A549 (cell line): ENCODE data around the gene UBP1. TPM values are rescaled to one million over a fixed set of nuclear protein-coding genes. Genes with fewer than 3 reads are reported as not detected.

Experiments used
- ATAC-seq, 2 experiments: fragments of 200-7000 bp in 1 of 2; fragments of >200 bp in 1 of 2; cut with Nextera tagmentation in 1 of 2; cut with Tn5 transposase in 1 of 2; 3 replicates each; pipeline versions ENCODE4 v1.8.0 to v1.9.1; 2018 to 2020; ENCODE audit warnings: mild to moderate bottlenecking in 1 of 2, moderate library complexity in 1 of 2
- CTCF ChIA-PET: fragments of 300-600 bp; sonication (Branson Sonifier 250); formaldehyde crosslinking; extraction: SDS; loops from one replicate; lab custom pipeline; 2021; ENCODE audit warnings: antibody characterized with exemption, inconsistent platforms; lab: Yijun Ruan, JAX
- POLR2A ChIA-PET: fragments of 350-600 bp; formaldehyde crosslinking; extraction: SDS; loops from one replicate; lab custom pipeline; 2021; ENCODE audit warnings: antibody characterized with exemption, inconsistent platforms; lab: Yijun Ruan, JAX
- DNase-seq, 2 experiments: peaks; one replicate each; pipeline versions ENCODE4 v3.0.0 to v3.0.0-alpha.2; 2011 to 2016; ENCODE audit warnings: low read depth in 1 of 2, low spot score in 1 of 2
- FAIRE-seq: peaks from 2 replicates; lab custom pipeline; 2011; peaks lifted over from hg19 to GRCh38; lab: Jason Lieb, UNC
- H3K27ac ChIP-seq, 2 experiments: fragments of >200 bp; sonication (Bioruptor Twin); formaldehyde crosslinking; 3 replicates each; pipeline ENCODE4 v1.5.1; 2016 to 2017
- H3K4me1 ChIP-seq: fragments of >200 bp; sonication (Bioruptor Twin); formaldehyde crosslinking; 3 replicates; pipeline ENCODE4 v1.6.1; 2016
- H3K4me2 ChIP-seq: fragments of >200 bp; sonication (Bioruptor Twin); formaldehyde crosslinking; 3 replicates; pipeline ENCODE4 v1.6.1; 2016
- H3K4me3 ChIP-seq: fragments of >200 bp; sonication (Bioruptor Twin); formaldehyde crosslinking; 3 replicates; pipeline ENCODE4 v1.5.1; 2016
- H3K9me3 ChIP-seq: fragments of >200 bp; sonication (Bioruptor Twin); formaldehyde crosslinking; 3 replicates; pipeline ENCODE4 v1.6.1; 2016
- CBX8 ChIP-seq: fragments of 200-600 bp; sonication (generic); IDR thresholded peaks from 2 replicates; pipeline ENCODE4 v1.6.1; 2016
- CTCF ChIP-seq: fragments of >200 bp; sonication (Bioruptor Twin); formaldehyde crosslinking; IDR thresholded peaks from 3 replicates; pipeline ENCODE4 v1.5.1; 2016
- EHMT2 ChIP-seq: fragments of 200-600 bp; sonication (generic); IDR thresholded peaks from 2 replicates; pipeline ENCODE4 v1.6.1; 2016; ENCODE audit warnings: antibody characterized with exemption, low read depth, mild to moderate bottlenecking, moderate library complexity
- EP300 ChIP-seq, 2 experiments: fragments of >200 bp; sonication (Bioruptor Twin); formaldehyde crosslinking; IDR thresholded peaks; 2 replicates in 1 of 2; 3 replicates in 1 of 2; pipeline ENCODE4 v1.6.1; 2016 to 2017
- FOSB ChIP-seq: fragments of 250-450 bp; sonication (Bioruptor Pico); IDR thresholded peaks from 2 replicates; pipeline ENCODE4 v1.5.0; 2020; ENCODE audit warnings: mild to moderate bottlenecking, moderate library complexity
- MAFK ChIP-seq: fragments of 450-650 bp; IDR thresholded peaks from 2 replicates; pipeline ENCODE4 v1.6.1; 2014; ENCODE audit not compliant: partially characterized antibody
- MYC ChIP-seq: IDR thresholded peaks from 2 replicates; pipeline ENCODE4 v1.6.1; 2012; ENCODE audit warnings: mild to moderate bottlenecking, inconsistent platforms, low read length, improper control_type of control experiment, borderline replicate concordance
- PBX3 ChIP-seq: IDR thresholded peaks from 2 replicates; pipeline ENCODE4 v1.6.1; 2012
- POLR2A ChIP-seq: IDR thresholded peaks from 2 replicates; pipeline ENCODE4 v1.6.1; 2012; ENCODE audit warnings: mild to moderate bottlenecking, low read length
- RAD21 ChIP-seq, 2 experiments: fragments of >200 bp in 1 of 2; sonication (Bioruptor Twin) in 1 of 2; formaldehyde crosslinking in 1 of 2; IDR thresholded peaks in 1 of 2; conservative IDR thresholded peaks in 1 of 2; 2 replicates in 1 of 2; 3 replicates in 1 of 2; pipeline ENCODE4 v1.6.1; 2012 to 2018; ENCODE audit warnings: inconsistent platforms in 1 of 2
- RFX5 ChIP-seq: fragments of 450-650 bp; IDR thresholded peaks from 2 replicates; pipeline ENCODE4 v1.7.1; 2014; ENCODE audit warnings: antibody characterized with exemption, mild to moderate bottlenecking, moderate library complexity
- TFCP2L1 ChIP-seq: fragments of 250-450 bp; sonication (Bioruptor Pico); IDR thresholded peaks from 2 replicates; pipeline ENCODE4 v1.5.0; 2021; ENCODE audit warnings: mild to moderate bottlenecking
- TP53 ChIP-seq: fragments of 250-450 bp; sonication (Bioruptor Pico); IDR thresholded peaks from 2 replicates; pipeline ENCODE4 v1.5.0; 2021; ENCODE audit warnings: mild to moderate bottlenecking, moderate library complexity
- ZFP36 ChIP-seq: fragments of 450-650 bp; IDR thresholded peaks from 2 replicates; pipeline ENCODE4 v1.6.1; 2014; ENCODE audit warnings: borderline replicate concordance; ENCODE audit not compliant: partially characterized antibody
- ZNF302 ChIP-seq: fragments of 250-450 bp; sonication (Bioruptor Pico); IDR thresholded peaks from 2 replicates; pipeline ENCODE4 v1.9.0; 2021; ENCODE audit warnings: inconsistent platforms, mild to moderate bottlenecking, moderate library complexity
- WGBS: methylation state at CpG from one replicate; pipeline ENCODE4 v1.1.6; 2017; ENCODE audit errors: missing lambda C conversion rate; 5-methylcytosine and 5-hydroxymethylcytosine counted together
- polyA plus RNA-seq, 4 experiments: library from polyadenylated mRNA; depleted of rRNA in 3 of 4; stranded (reverse); fragments of >200 nt; fragmentation: RNase III in 1 of 4; extraction: RNeasy Plus Mini Kit Qiagen cat#74134 plus additional on column Dnase treatment in 1 of 4; gene quantifications; 2 replicates in 3 of 4; 3 replicates in 1 of 4; pipeline ENCODE4 v1.2.3, GENCODE V29; 2011 to 2017

The UBP1 gene
- polyA plus RNA-seq, 2 of the 4 experiments (the other 2 are of a cell fraction): 48.6 to 92.5 TPM

DNA sequence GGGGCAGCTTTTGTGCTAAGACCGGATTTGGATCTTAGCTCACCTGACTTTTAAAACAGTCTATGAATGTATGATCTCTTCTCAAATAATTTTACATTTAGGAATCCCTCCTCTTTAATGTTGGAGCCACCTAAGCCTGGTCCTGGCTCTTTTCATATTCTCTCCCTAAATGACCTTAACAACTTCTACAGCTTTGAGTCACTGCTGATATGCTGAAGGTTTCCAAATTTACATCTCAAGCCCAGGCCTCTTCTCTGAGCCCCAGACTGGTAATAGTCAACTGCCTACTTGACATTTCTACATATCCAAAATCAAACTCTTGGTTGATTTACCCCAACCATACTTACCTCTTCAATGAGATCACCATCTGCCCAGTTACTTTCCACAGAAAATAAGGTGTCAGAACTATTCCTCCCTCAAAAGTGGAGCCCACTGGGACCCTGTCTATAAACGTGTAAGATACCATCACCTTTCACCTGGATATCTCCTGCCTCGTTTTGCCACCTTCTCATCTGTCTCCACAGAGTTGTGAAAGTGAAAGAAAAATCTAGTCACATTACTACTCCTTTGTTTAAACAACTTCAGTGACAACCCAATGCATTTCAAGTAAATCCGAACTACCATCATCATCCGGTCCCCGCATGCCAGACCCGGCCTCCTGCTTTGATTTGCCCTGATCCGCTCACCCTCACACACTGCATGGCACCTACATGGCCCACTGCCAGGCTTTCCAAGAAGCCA lies 48.8 kb downstream of the UBP1 start:
- ATAC-seq: no peak
- no peak for FAIRE-seq
- 92% methylated on average over 8 of the region's 8 CpGs for WGBS
- no peak for DNase-seq
- Histone ChIP-seq H3K27ac (peak overlapping the region; percentile 73 to 74; a peak in 5 of 6 replicates), H3K4me1 (peaks cover 49% of the 10 kb centered on the region), H3K9me3 (no peaks in the 10 kb centered on the region), H3K4me3 (no peak overlapping the region), H3K4me2 (peak overlapping the region; percentile 72; the same call in 2 of the 3 replicates)
- TF ChIP-seq POLR2A (no peak), ZFP36 (no peak), EP300 (IDR thresholded peaks at IDR 0.05) (no peak), EHMT2 (no peak), MYC (no peak), ZNF302 (CRISPR knock-in tag) (no peak)
- ChIA-PET CTCF (interaction anchor here (3.6 kb wide), 1 partner anchor 19 kb away, joined by 20 read pairs; no protein-coding TSS in a partner anchor), POLR2A (no interaction called here)

GRCh38 chr3:33389908-33390307 lies 50.3 kb downstream of the UBP1 start:
- Histone ChIP-seq H3K27ac (no peak overlapping the region), H3K4me2 (no peak overlapping the region), H3K4me1 (peaks cover 49% of the 10 kb centered on the region), H3K9me3 (no peaks in the 10 kb centered on the region), H3K4me3 (no peak overlapping the region)
- ChIA-PET POLR2A (no interaction called here), CTCF (interaction anchor here (1.0 to 3.6 kb wide), 2 partner anchors 17 to 25 kb away, joined by 3 to 20 read pairs; no protein-coding TSS in a partner anchor)
- 92% methylated on average over 4 of the region's 4 CpGs for WGBS
- FAIRE-seq: no peak
- no peak for TF ChIP-seq TP53 (CRISPR knock-in tag)
- no peak for TF ChIP-seq MAFK
- no peak for TF ChIP-seq PBX3
- TF ChIP-seq ZFP36: no peak
- no peak for TF ChIP-seq CTCF
- TF ChIP-seq RFX5: no peak
- TF ChIP-seq TFCP2L1 (CRISPR knock-in tag): no peak
- TF ChIP-seq FOSB (CRISPR knock-in tag): no peak
- TF ChIP-seq, all 56 proteins: peak for 0
- DNase-seq: no peak
- peak in 1 of 2 experiments; percentile 11; a peak in 1 of 6 replicates for ATAC-seq

GRCh38 chr3:33388374-33389100 lies 51.7 kb downstream of the UBP1 start:
- POLR2A ChIA-PET: interaction anchor here (0.6 kb wide), 1 partner anchor 181 kb away, joined by 5 read pairs; no protein-coding TSS in a partner anchor
- TF ChIP-seq CBX8 (no peak), MAFK (no peak), RAD21 (conservative IDR thresholded peaks at IDR 0.05 in 1 of 2, IDR thresholded peaks at IDR 0.05 in 1 of 2) (no peak), RFX5 (no peak)
- CTCF ChIA-PET: interaction anchor here (1.5 to 3.6 kb wide), 2 partner anchors 16 to 50 kb away, joined by 3 to 20 read pairs; no protein-coding TSS in a partner anchor
- WGBS: 71% methylated on average over 7 of the region's 7 CpGs
- ATAC-seq (no peak), FAIRE-seq (no peak), DNase-seq (no peak)
- Histone ChIP-seq H3K9me3 (no peaks in the 10 kb centered on the region), H3K27ac (no peak overlapping the region), H3K4me2 (no peak overlapping the region), H3K4me1 (peaks cover 42% of the 10 kb centered on the region), H3K4me3 (no peak overlapping the region)
